D721Med (cell line): ENCODE measurements around the gene CHGA.

Source experiments
- DNase-seq: peaks from one replicate; pipeline ENCODE4 v3.0.0; 2011; ENCODE audit warnings: low spot score; ENCODE audit not compliant: insufficient read length
- FAIRE-seq: peaks from 2 replicates; lab custom pipeline; 2011; peaks lifted over from hg19 to GRCh38; lab: Jason Lieb, UNC
- TF ChIP-seq, protein P1 (sequence below): IDR thresholded peaks from 2 replicates; pipeline ENCODE4 v1.5.1; 2012; ENCODE audit warnings: mild to moderate bottlenecking, control low read depth; ENCODE audit not compliant: insufficient read depth; ENCODE audit errors: missing control alignments

Gene CHGA, protein sequence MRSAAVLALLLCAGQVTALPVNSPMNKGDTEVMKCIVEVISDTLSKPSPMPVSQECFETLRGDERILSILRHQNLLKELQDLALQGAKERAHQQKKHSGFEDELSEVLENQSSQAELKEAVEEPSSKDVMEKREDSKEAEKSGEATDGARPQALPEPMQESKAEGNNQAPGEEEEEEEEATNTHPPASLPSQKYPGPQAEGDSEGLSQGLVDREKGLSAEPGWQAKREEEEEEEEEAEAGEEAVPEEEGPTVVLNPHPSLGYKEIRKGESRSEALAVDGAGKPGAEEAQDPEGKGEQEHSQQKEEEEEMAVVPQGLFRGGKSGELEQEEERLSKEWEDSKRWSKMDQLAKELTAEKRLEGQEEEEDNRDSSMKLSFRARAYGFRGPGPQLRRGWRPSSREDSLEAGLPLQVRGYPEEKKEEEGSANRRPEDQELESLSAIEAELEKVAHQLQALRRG

DNA sequence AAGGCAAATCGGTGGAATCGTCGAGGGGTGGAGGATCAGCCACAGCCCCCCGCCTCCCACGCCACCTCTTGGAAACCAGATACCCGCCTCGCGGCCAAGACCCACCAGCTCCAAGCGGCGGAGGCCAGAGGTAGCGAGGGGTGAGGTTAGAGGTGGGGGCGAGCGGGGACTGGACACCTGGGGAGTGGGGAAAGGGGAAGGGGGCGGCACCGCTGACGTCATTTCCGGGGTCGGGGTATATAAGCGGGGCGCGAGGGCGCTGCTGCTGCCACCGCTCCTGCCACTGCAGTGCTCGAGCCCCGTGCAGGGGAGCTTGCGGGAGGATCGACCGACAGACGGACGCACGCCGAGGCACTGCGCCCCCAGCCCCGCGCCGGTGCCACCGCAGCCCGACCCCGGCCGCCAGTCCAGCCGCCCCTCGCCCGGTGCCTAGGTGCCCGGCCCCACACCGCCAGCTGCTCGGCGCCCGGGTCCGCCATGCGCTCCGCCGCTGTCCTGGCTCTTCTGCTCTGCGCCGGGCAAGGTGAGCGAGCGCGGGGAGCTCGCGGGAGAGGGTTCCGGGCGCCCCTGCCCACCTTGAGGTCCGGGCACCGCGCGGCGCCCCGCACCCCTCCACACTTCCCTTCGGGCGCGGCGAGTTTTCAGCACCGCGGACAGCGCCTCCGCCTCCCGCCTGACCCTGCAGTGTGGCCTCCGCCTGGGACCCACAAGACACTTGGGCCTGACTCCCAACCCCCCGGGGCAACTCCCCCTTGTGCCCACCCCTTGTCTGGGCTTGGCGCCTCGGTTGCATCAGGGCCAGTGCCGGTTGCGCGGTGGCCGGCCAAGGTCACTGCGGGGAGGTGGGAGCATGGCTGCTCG lies at the start of gene CHGA:
Gene CHGA (plus strand): TSS at position 268 of the 861 bp plus-strand sequence. CDS start 210 bp downstream, at position 478.
- FAIRE-seq (no peak), DNase-seq (peak; percentile 97)
- TF ChIP-seq, protein P1, sequence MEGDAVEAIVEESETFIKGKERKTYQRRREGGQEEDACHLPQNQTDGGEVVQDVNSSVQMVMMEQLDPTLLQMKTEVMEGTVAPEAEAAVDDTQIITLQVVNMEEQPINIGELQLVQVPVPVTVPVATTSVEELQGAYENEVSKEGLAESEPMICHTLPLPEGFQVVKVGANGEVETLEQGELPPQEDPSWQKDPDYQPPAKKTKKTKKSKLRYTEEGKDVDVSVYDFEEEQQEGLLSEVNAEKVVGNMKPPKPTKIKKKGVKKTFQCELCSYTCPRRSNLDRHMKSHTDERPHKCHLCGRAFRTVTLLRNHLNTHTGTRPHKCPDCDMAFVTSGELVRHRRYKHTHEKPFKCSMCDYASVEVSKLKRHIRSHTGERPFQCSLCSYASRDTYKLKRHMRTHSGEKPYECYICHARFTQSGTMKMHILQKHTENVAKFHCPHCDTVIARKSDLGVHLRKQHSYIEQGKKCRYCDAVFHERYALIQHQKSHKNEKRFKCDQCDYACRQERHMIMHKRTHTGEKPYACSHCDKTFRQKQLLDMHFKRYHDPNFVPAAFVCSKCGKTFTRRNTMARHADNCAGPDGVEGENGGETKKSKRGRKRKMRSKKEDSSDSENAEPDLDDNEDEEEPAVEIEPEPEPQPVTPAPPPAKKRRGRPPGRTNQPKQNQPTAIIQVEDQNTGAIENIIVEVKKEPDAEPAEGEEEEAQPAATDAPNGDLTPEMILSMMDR = no peak

DNA sequence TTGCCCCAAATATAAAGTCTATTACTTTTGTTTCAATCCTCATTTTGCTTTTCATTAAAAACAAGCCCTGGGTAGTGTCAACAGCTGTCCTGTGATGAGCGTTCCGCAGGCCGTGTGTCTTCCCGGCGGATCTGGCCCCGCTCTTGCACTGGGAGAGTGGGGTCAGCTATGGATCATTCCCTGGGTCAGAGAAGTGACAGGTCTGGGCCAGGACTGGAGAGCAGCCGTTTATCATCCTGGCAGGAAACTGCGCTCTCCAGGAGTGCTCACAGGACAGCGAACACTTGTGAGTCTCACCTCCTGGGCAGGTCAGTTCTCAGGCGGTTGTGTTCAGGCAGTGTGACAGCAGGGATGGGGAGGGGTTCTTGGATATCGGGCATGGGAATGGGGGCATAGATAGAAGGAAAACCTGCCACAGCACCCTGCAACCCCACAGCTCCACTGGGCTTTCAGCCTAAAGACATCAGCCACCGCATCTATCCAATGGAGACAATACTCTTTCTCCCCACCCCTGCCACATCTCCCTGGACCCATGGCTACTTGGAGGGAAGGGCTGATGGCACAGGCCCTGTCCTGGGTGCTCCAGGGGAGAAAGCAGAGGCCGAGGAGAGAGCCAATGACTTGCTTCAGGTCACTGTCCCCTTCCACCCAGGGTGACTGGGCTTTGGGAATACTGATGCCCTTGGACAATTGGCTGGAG lies 47.8 kb upstream of the CHGA start:
- no peak for DNase-seq
- TF ChIP-seq, protein P1 = no peak
- no peak for FAIRE-seq

DNA sequence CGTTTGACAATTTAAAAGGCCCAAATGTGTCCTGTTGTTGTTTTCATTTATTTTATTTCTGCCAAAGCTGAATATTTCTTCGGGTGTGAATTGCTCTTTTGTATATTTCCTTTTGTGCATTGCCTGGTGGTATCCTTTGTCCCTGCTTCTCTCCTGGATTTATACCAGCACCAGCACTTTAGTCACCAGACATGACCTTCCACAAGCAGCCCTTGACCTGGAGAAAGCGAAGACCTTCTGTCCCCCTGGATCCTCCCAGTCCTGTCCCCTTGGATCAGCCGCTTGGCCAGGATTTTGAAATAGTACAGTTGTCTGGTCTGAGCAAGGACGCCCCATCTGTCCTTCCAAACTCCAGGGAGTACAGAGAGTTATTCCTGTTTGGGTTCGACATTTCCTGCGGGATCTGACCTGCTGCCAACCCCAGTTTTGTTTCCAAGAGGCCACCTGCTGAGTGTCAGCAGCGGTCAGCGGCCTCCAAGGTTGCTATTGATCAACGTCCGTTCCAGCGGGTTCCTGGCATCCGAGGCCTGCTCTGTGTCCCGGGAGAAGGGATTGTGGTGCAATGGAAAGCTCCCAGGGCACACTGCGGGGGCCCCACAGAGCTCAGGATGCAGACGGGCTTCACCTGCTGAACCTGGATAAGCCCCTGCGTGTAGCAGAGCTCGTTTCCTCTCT lies 45.1 kb upstream of the CHGA start:
- FAIRE-seq (no peak), DNase-seq (no peak)
- TF ChIP-seq, protein P1 = no peak

DNA sequence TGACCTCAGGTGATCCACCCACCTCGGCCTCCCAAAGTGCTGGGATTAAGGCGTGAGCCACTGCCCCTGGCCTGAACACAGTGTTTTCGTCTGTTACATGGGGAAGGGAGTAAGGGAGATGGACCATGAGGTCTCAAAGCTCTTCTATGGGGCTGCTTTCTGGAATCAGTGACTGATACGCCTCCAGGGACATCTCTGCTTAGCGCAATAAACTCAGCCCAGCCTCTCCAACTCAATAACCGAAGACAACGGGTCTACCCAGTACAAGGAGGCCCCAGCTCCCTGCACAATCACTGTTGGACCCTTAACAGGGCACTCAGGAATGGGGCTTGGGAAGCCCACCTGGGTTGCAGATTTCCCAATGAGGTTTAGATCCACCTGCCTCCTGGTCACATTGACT lies 42.6 kb upstream of the CHGA start:
- DNase-seq = no peak
- TF ChIP-seq, protein P1 = no peak
- no peak for FAIRE-seq

DNA sequence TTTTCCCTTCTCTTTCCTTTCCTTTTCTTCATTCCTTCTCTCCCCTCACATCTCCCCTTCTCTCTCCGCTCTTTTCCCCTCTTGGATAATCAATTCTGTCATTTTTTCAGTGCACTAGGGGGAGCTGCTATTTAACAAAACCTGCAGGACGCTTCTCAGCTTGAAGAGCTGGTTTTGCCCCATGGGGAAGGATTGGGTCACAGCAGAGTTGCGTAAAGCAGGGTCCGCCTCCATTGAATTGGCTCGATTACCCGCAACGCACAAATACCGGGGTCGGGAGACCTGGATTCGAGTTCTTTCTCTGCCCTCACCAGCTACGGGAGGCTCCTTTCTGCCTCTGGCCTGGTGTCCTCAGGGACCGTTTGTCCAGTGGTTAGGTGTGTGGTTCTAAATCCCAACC lies 42.1 kb upstream of the CHGA start:
- DNase-seq (no peak), FAIRE-seq (no peak)
- TF ChIP-seq, protein P1 = peak; percentile 57

DNA sequence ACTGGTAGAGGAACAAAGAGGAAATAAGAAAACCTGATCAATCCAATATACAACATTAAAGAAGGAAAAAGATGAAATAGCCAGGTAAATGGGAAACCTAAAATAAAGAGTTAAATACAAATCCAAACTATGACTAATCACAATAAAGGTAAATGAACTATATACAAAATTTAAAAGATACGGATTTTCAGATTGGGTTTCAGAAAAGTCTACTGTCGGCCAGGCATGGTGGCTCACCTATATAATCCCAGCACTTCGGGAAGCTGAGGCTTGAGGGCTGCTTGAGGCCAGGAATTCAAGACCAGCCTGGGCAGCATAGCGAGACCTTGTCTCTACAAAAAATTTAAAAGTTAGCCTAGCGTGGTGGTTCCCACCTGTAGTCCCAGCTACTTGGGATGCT lies 39.9 kb upstream of the CHGA start:
- no peak for DNase-seq
- TF ChIP-seq, protein P1 = no peak
- no peak for FAIRE-seq
